ENCODE data around the gene LENG1.

Gene LENG1

GRCh38 chr19:54137699-54138488 is 21.6 kb downstream of the LENG1 start, which contains the start of gene CNOT3:
TSS of gene CNOT3 (plus strand) at chr19:54137762. CDS start at chr19:54142979, 5,217 bp downstream.
- no peak for TF ChIP-seq CTCF (conservative IDR thresholded peaks at IDR 0.05; ENCODE audit: low read depth, low read length)
- Histone ChIP-seq H4K20me1 (ENCODE audit: insufficient read depth) (no peaks in the 10 kb centered on the region), H3K79me2 (ENCODE audit: insufficient read depth, low read depth) (peaks cover 51% of the 10 kb centered on the region), H3K36me3 (ENCODE audit: insufficient read depth) (no peaks in the 10 kb centered on the region), H3K4me1 (ENCODE audit: low read depth, poor library complexity, severe bottlenecking) (peaks cover 16% of the 10 kb centered on the region), H3K9ac (peak within 1 kb of the TSS; percentile 99), H2AFZ (ENCODE audit: low read depth) (peak within 1 kb of the TSS; percentile 72), H3K27me3 (ENCODE audit: insufficient read depth, low read depth) (no peaks in the 10 kb centered on the region), H3K4me2 (peak within 1 kb of the TSS; percentile 95), H3K4me3 (IDR thresholded peaks at IDR 0.05; ENCODE audit: insufficient read depth, low read depth, low read length) (peak within 1 kb of the TSS; percentile 31), H3K27ac (peak within 1 kb of the TSS; percentile 84)

- H3K27ac ChIP-seq, result peak overlapping the region; percentile 84
- peak overlapping the region; percentile 95 for H3K4me2 ChIP-seq
- H3K79me2 ChIP-seq (ENCODE audit: insufficient read depth, low read depth), result peaks cover 43% of the 10 kb centered on the region
- H4K20me1 ChIP-seq (ENCODE audit: insufficient read depth), result no peaks in the 10 kb centered on the region
- no peaks in the 10 kb centered on the region for H3K27me3 ChIP-seq (ENCODE audit: insufficient read depth, low read depth)
- peak overlapping the region; percentile 99 for H3K9ac ChIP-seq
- H3K36me3 ChIP-seq (ENCODE audit: insufficient read depth), result no peaks in the 10 kb centered on the region
- H3K4me1 ChIP-seq (ENCODE audit: low read depth, poor library complexity, severe bottlenecking), result peaks cover 16% of the 10 kb centered on the region
- no peak for TF ChIP-seq CTCF (conservative IDR thresholded peaks at IDR 0.05; ENCODE audit: low read depth, low read length)
- peak overlapping the region; percentile 72 for H2AFZ ChIP-seq (ENCODE audit: low read depth)
- no peak overlapping the region for H3K4me3 ChIP-seq (IDR thresholded peaks at IDR 0.05; ENCODE audit: insufficient read depth, low read depth, low read length)
Measured at GRCh38 chr19:54136864-54137698, 22.4 kb downstream of the LENG1 start.

GRCh38 chr19:54136086-54136863 is 23.2 kb downstream of the LENG1 start:
- peak overlapping the region; percentile 95 for H3K4me2 ChIP-seq

More at GRCh38 chr19:54136086-54136863, 23.2 kb downstream of the LENG1 start:
- H2AFZ ChIP-seq (ENCODE audit: low read depth), result peak overlapping the region; percentile 72
- peaks cover 35% of the 10 kb centered on the region for H3K79me2 ChIP-seq (ENCODE audit: insufficient read depth, low read depth)
- no peak for TF ChIP-seq CTCF (conservative IDR thresholded peaks at IDR 0.05; ENCODE audit: low read depth, low read length)
- peaks cover 16% of the 10 kb centered on the region for H3K4me1 ChIP-seq (ENCODE audit: low read depth, poor library complexity, severe bottlenecking)
- H3K27me3 ChIP-seq (ENCODE audit: insufficient read depth, low read depth), result no peaks in the 10 kb centered on the region
- no peaks in the 10 kb centered on the region for H3K36me3 ChIP-seq (ENCODE audit: insufficient read depth)
- peak overlapping the region; percentile 10; the same call in 1 of the 2 replicates for H3K9ac ChIP-seq
- H4K20me1 ChIP-seq (ENCODE audit: insufficient read depth), result no peaks in the 10 kb centered on the region
- H3K4me3 ChIP-seq (IDR thresholded peaks at IDR 0.05; ENCODE audit: insufficient read depth, low read depth, low read length), result no peak overlapping the region
- no peak overlapping the region for H3K27ac ChIP-seq
